C4-2B (cell line): ENCODE results near the gene EMP1.

ENCODE experiments used
- CTCF ChIP-seq: fragments of 450-650 bp; conservative IDR thresholded peaks from 2 replicates; pipeline ENCODE4 v1.5.1; 2017; ENCODE audit warnings: mild to moderate bottlenecking
- ZFX ChIP-seq: fragments of 450-650 bp; IDR thresholded peaks from 2 replicates; pipeline ENCODE4 v1.6.1; 2017

GRCh38 chr12:13258717-13259119 is 62.2 kb downstream of the EMP1 start:
- TF ChIP-seq CTCF = no peak
- TF ChIP-seq ZFX = no peak
